OCI-M2 (cell line): ENCODE data around the gene SRSF6.
"Not testable (repeated sequence)": the region's sequence is repeated elsewhere in the genome, so short reads cannot be mapped to it uniquely, and the experiment has no call there.

Experiments
- DNase-seq: peaks from one replicate; lab custom pipeline; 2025; ENCODE audit not compliant: unreplicated experiment; lab: John Stamatoyannopoulos, UW

SRSF6 gene

GRCh38 chr20:43457640-43458421 is at the start of gene SRSF6:
TSS of gene SRSF6 (plus strand) at chr20:43457896. CDS start at chr20:43458034, 138 bp downstream.
- peak; percentile 93 for DNase-seq

- no peak for DNase-seq
These were observed 48.7 kb upstream of the SRSF6 start for GRCh38 chr20:43408848-43409576.

- DNase-seq, result no peak
These were observed 48.2 kb upstream of the SRSF6 start for GRCh38 chr20:43409577-43409913.

GRCh38 chr20:43415661-43416430 is 41.9 kb upstream of the SRSF6 start:
- DNase-seq, result no peak

GRCh38 chr20:43416591-43417228 is 41.0 kb upstream of the SRSF6 start:
- DNase-seq, result no peak

- DNase-seq, result no peak
These were observed 37.5 kb upstream of the SRSF6 start for GRCh38 chr20:43420192-43420591.

- DNase-seq, result not testable (repeated sequence)
These were observed 36.8 kb upstream of the SRSF6 start for GRCh38 chr20:43420913-43421312.

- no peak for DNase-seq
These were observed 31.5 kb upstream of the SRSF6 start for GRCh38 chr20:43426172-43426571.

- no peak for DNase-seq
These were observed 27.2 kb upstream of the SRSF6 start for GRCh38 chr20:43430265-43431133.

GRCh38 chr20:43431134-43431519 is 26.6 kb upstream of the SRSF6 start:
- no peak for DNase-seq

- DNase-seq, result no peak
These were observed 25.2 kb upstream of the SRSF6 start for GRCh38 chr20:43432498-43432897.

- no peak for DNase-seq
These were observed 24.3 kb upstream of the SRSF6 start for GRCh38 chr20:43433250-43433854.

- DNase-seq, result no peak
These were observed 23.1 kb upstream of the SRSF6 start for GRCh38 chr20:43434565-43434964.

GRCh38 chr20:43438578-43439316 is 18.9 kb upstream of the SRSF6 start:
- DNase-seq, result no peak

- DNase-seq, result no peak
These were observed 17.2 kb upstream of the SRSF6 start for GRCh38 chr20:43440531-43440930.

- DNase-seq, result no peak
These were observed 15.3 kb upstream of the SRSF6 start for GRCh38 chr20:43442282-43442880.

- no peak for DNase-seq
These were observed 13.6 kb upstream of the SRSF6 start for GRCh38 chr20:43444107-43444506.

- DNase-seq, result no peak
These were observed 11.3 kb upstream of the SRSF6 start for GRCh38 chr20:43446361-43446879.

GRCh38 chr20:43448431-43448747 is 9.3 kb upstream of the SRSF6 start:
- not testable (repeated sequence) for DNase-seq
